Keratinocyte (primary cell): Measurements from ENCODE around the gene NLRP6. TPM values are rescaled to one million over a fixed set of nuclear protein-coding genes. Genes with fewer than 3 reads are reported as not detected.

ENCODE experiments used
- DNase-seq: peaks from one replicate; pipeline ENCODE4 v3.0.0-alpha.2; 2011; ENCODE audit warnings: low read depth, missing footprints, low spot score
- FAIRE-seq: peaks from 2 replicates; lab custom pipeline; 2011; peaks lifted over from hg19 to GRCh38; lab: Jason Lieb, UNC
- H2AFZ ChIP-seq: 2 replicates; pipeline ENCODE4 v1.6.0; 2012; ENCODE audit warnings: low read length, control low read depth, inconsistent platforms; ENCODE audit not compliant: control insufficient read depth
- H3K27ac ChIP-seq: 2 replicates; pipeline ENCODE4 v1.5.1; 2011; ENCODE audit warnings: low read length; ENCODE audit not compliant: control insufficient read depth, insufficient read depth
- H3K27me3 ChIP-seq: 3 replicates; pipeline ENCODE4 v1.6.0; 2011; ENCODE audit warnings: low read length; ENCODE audit not compliant: control insufficient read depth, insufficient read depth; ENCODE audit errors: extremely low read depth
- H3K36me3 ChIP-seq, 2 experiments: 2 replicates in 1 of 2; 3 replicates in 1 of 2; pipeline ENCODE4 v1.5.1; 2011; ENCODE audit warnings: low read length in 2 of 2, mild to moderate bottlenecking in 1 of 2; ENCODE audit not compliant: control insufficient read depth in 2 of 2, insufficient read depth in 2 of 2; ENCODE audit errors: extremely low read depth in 1 of 2
- H3K4me1 ChIP-seq: 3 replicates; pipeline ENCODE4 v1.5.1; 2011; ENCODE audit warnings: low read length; ENCODE audit not compliant: control insufficient read depth, insufficient read depth; ENCODE audit errors: extremely low read depth
- H3K4me2 ChIP-seq: 3 replicates; pipeline ENCODE4 v1.6.0; 2011; ENCODE audit warnings: low read depth, low read length; ENCODE audit not compliant: control insufficient read depth, insufficient read depth; ENCODE audit errors: extremely low read depth
- H3K4me3 ChIP-seq, 3 experiments: fragments of 200-600 bp in 1 of 3; sonication (generic) in 1 of 3; 2 replicates in 2 of 3; 3 replicates in 1 of 3; pipeline ENCODE4 v1.5.1; 2011 to 2016; ENCODE audit warnings: low read length in 3 of 3, mild to moderate bottlenecking in 3 of 3, control low read depth in 2 of 3, inconsistent platforms in 1 of 3, low read depth in 1 of 3, mixed read lengths in 1 of 3, mixed run types in 1 of 3, moderate library complexity in 1 of 3; ENCODE audit not compliant: control insufficient read depth in 2 of 3, insufficient read depth in 2 of 3; ENCODE audit errors: extremely low read depth in 1 of 3
- H3K79me2 ChIP-seq: 2 replicates; pipeline ENCODE4 v1.6.0; 2012; ENCODE audit warnings: low read length; ENCODE audit not compliant: control insufficient read depth, insufficient read depth
- H3K9ac ChIP-seq: 3 replicates; pipeline ENCODE4 v1.6.0; 2011; ENCODE audit warnings: low read length; ENCODE audit not compliant: control insufficient read depth, insufficient read depth; ENCODE audit errors: extremely low read depth
- H3K9me1 ChIP-seq: 3 replicates; pipeline ENCODE4 v1.6.0; 2011; ENCODE audit warnings: low read length; ENCODE audit not compliant: control insufficient read depth, insufficient read depth; ENCODE audit errors: extremely low read depth
- H3K9me3 ChIP-seq: 2 replicates; pipeline ENCODE4 v1.5.1; 2012; ENCODE audit warnings: low read depth, low read length; ENCODE audit not compliant: control insufficient read depth
- H4K20me1 ChIP-seq: 3 replicates; pipeline ENCODE4 v1.6.0; 2011; ENCODE audit warnings: low read length; ENCODE audit not compliant: control insufficient read depth, insufficient read depth; ENCODE audit errors: extremely low read depth
- CTCF ChIP-seq, 3 experiments: IDR thresholded peaks in 1 of 3; conservative IDR thresholded peaks in 1 of 3; optimal IDR thresholded peaks in 1 of 3; 2 replicates in 2 of 3; 3 replicates in 1 of 3; pipeline versions ENCODE3 to v1.5.1; 2011; ENCODE audit warnings: low read length in 3 of 3, mild to moderate bottlenecking in 3 of 3, moderate library complexity in 2 of 3, control low read depth in 1 of 3, inconsistent platforms in 1 of 3; ENCODE audit not compliant: insufficient read depth in 2 of 3; ENCODE audit errors: extremely low read depth in 1 of 3
- EZH2 ChIP-seq: IDR thresholded peaks from one replicate; pipeline ENCODE4 v1.6.1; 2012; ENCODE audit warnings: inconsistent platforms, mild to moderate bottlenecking, low read length, moderate library complexity
- dilution Hi-C: fragments of 300-500 bp; cut with MboI; formaldehyde crosslinking; loops from one replicate; pipeline ENCODE4 v1.7.0; 2020; ENCODE audit warnings: low sequenced_read_pairs; ENCODE audit not compliant: extremely low pct_ligation_motif_present
- polyA plus RNA-seq, 5 experiments: library from polyadenylated mRNA; depleted of rRNA in 3 of 5; stranded (reverse) in 3 of 5; stranded (forward) in 1 of 5; unstranded in 1 of 5; fragments of >200 nt; gene quantifications; 1 replicate in 1 of 5; 2 replicates in 3 of 5; 3 replicates in 1 of 5; pipeline versions ENCODE4 v1.2.1 to v1.2.3, GENCODE V29; 2011 to 2012; ENCODE audit warnings: missing spikeins in 2 of 5, low read depth in 1 of 5, low replicate concordance in 1 of 5

NLRP6 gene
- polyA plus RNA-seq, 1 donor (not counting 4 experiments of a cell fraction or from before 2014, with no cell fraction given) = not detected

GRCh38 chr11:312092-312816 is 34.0 kb downstream of the NLRP6 start:
- dilution Hi-C loops = no loop called here
- DNase-seq (no peak), FAIRE-seq (no peak)
- no peaks in the 10 kb centered on the region for H3K9me1 ChIP-seq
- peak overlapping the region; percentile 4 for H3K9ac ChIP-seq
- H3K27me3 ChIP-seq = peaks cover 25% of the 10 kb centered on the region
- H4K20me1 ChIP-seq = no peaks in the 10 kb centered on the region
- H2AFZ ChIP-seq = no peak overlapping the region
- peaks cover 48% of the 10 kb centered on the region for H3K4me1 ChIP-seq
- no peaks in the 10 kb centered on the region for H3K9me3 ChIP-seq
- H3K79me2 ChIP-seq = peaks cover 14% of the 10 kb centered on the region
- peak overlapping the region; percentile 32 for H3K4me2 ChIP-seq
- H3K4me3 ChIP-seq = no peak overlapping the region
- TF ChIP-seq EZH2 (no peak), CTCF (optimal IDR thresholded peaks at IDR 0.05 in 1 of 3, IDR thresholded peaks at IDR 0.05 in 1 of 3, conservative IDR thresholded peaks at IDR 0.05 in 1 of 3; ENCODE audit: extremely low read depth in 1 of 3, insufficient read depth in 2 of 3, low read length in 3 of 3) (no peak)
- peaks cover 0 to 5% of the 10 kb centered on the region in 2 experiments for H3K36me3 ChIP-seq
- H3K27ac ChIP-seq = no peak overlapping the region

DNA sequence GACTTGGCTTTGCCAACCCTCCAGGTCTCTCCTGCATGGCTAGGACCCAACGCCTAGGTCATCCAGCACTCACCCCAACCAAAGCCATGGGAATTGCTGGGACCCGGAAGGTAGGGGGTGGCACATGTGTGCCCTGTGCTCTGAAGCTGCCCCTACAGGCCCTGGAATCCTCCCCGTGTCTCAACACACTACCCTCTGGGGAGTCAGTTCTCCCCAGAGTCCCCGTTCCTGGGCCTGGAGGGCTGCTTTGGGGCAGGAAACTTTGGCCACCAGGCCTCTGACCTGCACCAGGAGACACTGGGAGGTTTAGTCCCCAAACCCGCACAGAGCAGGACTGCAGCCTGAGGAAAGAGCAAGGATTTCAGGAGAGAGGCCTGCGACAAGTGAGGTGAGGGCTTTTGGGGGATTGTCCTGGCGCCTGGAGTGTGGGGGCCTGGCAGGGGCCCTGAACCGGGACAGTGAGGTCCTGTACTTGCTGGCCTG is 35.1 kb downstream of the NLRP6 start:
- Histone ChIP-seq H3K4me3 (peak overlapping the region in 2 of 3 experiments; percentile 73 to 85), H3K79me2 (peaks cover 14% of the 10 kb centered on the region), H3K36me3 (peaks cover 0 to 5% of the 10 kb centered on the region in 2 experiments), H3K4me2 (peak overlapping the region; percentile 85), H3K9me1 (no peaks in the 10 kb centered on the region), H4K20me1 (no peaks in the 10 kb centered on the region), H3K4me1 (peaks cover 48% of the 10 kb centered on the region), H3K27ac (peak overlapping the region; percentile 74), H3K27me3 (peaks cover 30% of the 10 kb centered on the region), H3K9ac (peak overlapping the region; percentile 74), H3K9me3 (no peaks in the 10 kb centered on the region), H2AFZ (peak overlapping the region; percentile 30)
- no peak for TF ChIP-seq EZH2
- TF ChIP-seq CTCF (optimal IDR thresholded peaks at IDR 0.05 in 1 of 3, IDR thresholded peaks at IDR 0.05 in 1 of 3, conservative IDR thresholded peaks at IDR 0.05 in 1 of 3; ENCODE audit: extremely low read depth in 1 of 3, insufficient read depth in 2 of 3, low read length in 3 of 3) = no peak
- FAIRE-seq (no peak), DNase-seq (no peak)
- dilution Hi-C loops = no loop called here
